ENCODE measurements around the gene CRIP2.

CRIP2 gene

DNA sequence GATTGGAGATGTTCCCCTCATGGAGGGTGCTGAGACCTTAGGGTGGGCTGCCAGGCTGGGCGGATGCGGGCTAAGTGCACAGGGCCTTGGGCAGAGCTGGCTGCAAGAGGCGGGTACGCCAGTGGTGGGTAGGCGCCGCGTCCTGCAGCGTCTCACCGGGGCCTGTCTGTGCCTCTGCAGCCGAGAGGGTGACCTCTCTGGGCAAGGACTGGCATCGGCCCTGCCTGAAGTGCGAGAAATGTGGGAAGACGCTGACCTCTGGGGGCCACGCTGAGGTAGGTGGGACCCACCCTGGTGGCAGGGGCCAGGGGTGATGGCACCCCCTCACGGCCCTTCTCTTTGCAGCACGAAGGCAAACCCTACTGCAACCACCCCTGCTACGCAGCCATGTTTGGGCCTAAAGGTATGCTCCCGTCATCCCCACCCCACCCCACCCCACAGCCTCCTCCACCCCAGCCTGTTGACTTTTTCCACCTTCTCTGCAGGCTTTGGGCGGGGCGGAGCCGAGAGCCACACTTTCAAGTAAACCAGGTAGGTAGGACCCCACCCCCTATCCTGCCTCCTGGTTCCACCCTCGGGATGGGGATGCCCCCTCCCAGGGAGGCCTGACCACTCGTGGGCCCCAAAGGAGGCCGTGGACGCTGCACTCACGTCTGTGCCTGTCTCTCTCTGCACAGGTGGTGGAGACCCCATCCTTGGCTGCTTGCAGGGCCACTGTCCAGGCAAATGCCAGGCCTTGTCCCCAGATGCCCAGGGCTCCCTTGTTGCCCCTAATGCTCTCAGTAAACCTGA, 13.6 kb downstream of the CRIP2 start:
- no peak for DNase-seq (ENCODE audit: low read depth)

DNA sequence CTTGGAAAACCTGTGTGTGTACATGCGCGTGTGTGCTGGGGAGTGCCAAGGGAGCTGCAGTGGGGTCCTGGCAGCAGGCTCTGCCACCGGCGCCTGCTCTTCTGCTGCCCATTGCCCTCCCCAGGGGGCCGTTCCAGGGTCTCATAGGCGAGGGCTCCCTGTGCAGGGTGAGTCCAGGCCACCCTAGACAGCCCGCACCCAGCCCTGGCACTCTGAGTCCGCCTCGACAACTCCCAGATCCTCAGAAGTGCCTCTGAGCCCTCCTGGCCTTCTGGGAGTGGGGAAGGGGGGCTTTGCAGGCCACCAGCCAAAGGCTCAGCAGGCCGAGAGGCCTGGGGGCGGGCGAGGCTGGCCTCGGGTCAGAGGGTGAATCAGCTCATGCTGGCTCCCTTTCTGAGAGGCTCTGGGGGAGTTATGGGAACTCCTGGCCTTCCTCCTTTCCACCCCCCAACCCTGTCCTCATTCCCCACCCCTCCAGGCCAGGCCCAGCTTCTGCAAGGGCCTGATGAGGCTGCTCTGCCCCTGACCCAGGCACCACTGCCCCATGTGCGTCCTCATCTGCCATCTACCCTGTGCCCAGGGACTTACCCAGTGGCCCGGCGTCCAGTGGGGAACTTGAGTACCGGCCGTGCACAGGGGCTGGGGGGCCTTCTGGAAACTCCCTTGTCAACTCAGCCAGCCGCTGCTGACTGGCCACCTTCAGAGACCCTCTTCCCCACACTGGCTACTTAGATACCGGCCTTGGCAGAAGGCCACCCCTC, 14.3 kb downstream of the CRIP2 start:
- no peak for DNase-seq (ENCODE audit: low read depth)

DNA sequence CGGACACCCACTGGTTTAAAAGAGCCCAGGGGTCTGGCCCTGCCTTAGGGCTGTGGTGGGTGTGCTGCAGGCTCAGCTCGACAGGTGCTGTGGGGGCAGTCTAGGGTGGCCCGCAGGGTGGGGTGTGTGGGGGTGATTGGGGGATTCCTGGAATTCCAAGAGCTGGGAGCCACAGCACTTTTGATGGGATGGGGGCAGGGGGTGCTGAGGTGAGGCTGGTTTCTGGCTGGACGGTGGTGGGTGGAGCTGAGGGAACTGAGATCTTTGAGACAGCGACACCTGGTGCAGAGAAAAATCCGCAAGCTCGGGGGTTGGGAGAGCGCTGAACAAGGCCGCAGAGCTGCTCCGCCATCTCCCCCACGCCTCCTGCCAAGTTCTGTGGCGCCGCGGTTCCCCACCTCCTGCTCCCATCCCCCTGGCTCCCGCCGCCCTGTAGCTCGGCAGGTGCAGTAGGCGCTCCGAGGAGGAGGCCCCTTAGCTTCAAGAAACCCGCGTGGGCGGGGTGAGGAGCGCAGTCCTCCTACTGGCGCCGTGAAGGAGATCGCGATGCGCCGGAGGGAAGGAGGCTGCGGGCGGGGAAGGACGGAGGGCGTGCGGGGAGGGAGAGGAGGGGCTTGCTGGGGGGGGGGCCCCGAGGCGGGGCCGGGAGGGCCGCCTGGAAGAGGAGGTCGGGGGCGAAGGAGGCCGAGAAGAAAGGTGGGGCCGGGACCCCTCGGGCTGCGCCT, 15.1 kb downstream of the CRIP2 start:
- peak; percentile 74 for DNase-seq (ENCODE audit: low read depth)

DNA sequence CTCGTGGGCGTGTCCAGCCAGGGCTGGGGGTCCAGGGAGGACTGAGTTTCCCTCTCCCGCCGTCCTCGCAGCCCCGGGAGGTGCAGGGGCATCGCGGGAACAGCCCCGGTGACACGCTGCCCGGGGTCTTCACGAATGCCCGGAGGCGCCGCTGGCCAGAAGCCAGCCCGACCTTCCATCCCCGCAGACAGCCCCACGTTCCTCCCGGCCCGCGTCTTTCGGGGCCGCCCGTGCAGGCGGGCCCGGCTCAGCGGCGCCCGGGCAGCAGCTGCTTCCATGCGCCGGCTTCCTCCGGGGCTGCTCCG, 15.6 kb downstream of the CRIP2 start:
- no peak for DNase-seq (ENCODE audit: low read depth)

DNA sequence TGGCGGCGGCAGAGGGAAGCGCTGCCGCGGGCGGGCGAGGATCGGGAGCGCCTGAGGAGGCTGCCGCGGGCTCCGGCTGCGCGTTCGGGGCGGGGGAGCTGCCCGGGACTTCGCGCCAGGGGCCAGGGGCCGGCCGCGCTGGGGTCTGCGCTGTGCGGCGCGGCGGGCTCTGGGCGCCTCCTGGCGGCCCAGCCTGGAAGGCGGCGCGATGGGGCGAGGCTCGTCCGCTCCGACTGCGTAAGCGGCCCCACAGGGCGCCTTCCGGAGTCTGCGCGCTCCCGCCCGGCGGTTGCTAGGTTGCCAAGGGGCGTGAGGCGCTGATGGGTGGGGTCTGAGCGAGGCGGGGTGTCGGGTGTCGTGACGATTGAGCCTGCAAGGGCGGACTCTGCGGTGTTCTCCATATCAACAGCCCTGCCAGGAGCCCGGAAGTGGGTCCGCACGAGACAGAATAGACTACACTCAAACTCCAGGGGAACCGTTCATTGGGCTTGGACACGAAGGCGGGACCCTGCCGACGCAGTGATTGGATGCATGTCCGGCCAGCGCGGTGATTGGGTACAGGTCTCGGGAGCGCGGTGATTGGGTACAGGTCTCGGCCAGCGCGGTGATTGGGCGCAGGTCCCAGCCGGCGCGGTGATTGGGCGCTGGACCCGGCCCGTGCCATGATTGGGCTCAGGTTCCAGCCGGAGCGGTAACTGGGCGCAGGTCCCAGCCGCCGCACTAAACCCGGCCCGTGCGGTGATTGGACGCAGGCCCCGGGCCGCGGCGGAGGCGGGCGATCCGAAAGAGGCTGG, 16.1 kb downstream of the CRIP2 start, which contains the start of gene TEDC1:
TEDC1 (plus strand) TSS at position 675 of the 794 bp plus-strand sequence. CDS start 130 bp downstream, outside the sequence.
- DNase-seq (ENCODE audit: low read depth) = peak; percentile 99

DNA sequence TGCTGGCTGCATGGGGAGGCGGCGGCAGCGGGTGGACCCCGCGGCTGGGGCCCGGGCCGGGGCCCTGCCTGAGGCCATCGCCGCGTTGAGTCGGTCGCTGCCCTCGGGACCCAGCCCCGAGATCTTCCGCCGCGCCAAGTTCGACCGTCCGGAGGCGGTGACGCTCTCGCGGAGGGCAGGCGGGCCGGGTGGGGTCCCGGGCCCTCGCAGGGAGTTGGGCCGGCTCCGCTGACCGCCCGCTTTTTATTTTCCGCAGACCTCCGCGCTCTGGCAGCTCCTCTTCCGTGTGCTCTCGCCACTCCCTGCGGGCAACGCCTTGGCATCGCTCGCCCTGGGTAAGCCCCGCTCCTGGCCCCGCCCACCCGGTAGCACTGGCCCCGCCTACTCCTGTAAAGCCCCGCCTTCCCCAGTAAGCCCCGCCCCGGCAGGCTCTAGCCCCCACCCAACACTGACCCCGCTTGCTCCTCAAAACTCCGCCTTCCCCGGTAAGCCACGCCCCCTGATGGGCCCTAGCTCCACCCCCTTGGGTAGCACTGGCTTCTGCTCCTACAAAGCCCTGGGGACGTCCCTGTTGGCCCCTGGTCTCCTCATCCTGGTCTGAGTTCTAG, 16.8 kb downstream of the CRIP2 start:
- peak; percentile 75 for DNase-seq (ENCODE audit: low read depth)

DNA sequence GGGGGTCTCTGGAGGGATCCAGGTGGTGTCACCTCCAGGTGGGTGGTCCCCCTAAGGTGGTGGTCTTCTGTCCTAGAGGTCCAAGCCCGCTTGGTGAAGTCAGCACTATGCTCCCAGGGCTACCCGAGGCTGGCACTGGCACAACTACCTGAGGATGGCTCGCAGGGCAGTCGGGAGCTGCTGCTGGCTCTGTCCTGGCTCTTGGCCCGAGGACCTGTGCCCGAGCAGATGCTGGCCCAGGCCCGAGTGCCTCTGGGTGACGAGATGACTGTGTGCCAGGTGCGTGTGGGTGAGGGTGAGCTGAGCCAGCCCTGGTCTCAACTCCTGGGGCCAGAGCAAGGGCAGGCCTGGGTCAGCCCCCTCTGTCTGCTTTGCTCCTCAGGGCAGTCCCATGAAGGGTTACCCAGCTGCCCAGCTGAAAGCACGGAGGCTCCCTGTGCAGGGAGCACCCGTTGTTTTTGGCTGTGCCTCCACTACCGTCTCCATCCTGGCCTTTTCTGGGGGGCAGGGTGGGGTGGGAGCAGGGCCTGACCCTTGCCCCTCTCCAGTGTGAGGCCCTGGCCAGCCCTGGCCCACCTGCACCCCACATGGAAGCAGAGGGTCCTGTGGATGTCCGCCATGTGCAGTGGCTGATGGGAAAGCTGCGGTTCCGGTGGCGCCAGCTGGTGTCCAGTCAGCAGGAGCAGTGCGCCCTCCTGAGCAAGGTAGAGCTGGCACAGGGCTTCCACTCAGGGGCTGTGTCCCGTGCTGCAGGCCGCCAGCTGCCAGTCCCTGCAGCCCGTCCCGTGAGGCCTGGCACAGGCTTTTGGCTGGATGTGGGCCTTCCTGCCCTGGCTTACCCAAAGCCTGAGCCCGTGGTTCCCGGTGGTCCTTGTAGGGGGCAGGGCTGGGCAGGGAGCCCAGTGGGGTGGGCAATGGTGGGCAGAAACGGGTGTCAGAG, 17.7 kb downstream of the CRIP2 start:
- no peak for DNase-seq (ENCODE audit: low read depth)

DNA sequence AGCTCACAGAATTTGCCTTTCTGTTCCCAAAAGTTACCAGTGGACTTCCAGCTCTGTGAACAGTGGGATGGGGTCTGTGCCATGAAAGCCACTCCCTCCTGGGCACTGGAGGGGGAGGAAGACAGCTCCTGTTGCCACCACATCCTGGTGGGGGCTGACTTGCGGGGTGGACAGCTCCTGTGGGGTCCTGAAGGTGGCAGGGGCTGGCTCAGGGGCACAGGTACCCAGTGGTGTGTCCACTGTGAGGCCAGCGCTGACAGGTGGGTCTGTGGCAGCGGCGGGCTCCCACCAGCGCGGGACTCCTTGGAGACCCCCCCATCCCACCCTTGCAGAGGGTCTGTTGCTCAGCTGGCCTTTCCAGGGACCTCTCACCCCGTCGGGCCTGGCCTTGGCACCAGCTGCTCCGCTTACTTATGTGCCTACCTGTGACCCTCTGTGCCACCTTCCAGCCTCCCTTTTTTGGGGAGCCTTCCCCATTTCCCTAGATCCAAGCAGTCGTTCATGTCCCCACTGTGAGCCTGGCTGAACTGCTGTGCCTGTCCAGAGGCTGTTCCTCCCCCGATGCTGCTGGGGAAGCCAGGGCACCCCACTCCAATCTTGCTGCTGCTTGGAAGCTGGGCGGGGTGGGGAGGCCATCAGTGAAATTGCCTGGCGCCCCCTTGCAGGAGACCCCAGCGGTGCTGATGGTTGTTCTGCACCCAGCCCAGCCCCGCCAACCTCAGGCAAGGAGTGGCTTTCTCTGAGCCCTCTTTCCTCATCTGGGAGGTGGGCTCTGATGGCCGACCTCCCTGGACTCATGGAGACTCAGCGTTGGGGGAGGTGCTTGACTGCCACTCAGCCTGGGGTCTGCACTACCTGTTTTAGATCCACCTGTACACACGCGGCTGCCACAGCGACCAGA, 18.6 kb downstream of the CRIP2 start:
- no peak for DNase-seq (ENCODE audit: low read depth)

DNA sequence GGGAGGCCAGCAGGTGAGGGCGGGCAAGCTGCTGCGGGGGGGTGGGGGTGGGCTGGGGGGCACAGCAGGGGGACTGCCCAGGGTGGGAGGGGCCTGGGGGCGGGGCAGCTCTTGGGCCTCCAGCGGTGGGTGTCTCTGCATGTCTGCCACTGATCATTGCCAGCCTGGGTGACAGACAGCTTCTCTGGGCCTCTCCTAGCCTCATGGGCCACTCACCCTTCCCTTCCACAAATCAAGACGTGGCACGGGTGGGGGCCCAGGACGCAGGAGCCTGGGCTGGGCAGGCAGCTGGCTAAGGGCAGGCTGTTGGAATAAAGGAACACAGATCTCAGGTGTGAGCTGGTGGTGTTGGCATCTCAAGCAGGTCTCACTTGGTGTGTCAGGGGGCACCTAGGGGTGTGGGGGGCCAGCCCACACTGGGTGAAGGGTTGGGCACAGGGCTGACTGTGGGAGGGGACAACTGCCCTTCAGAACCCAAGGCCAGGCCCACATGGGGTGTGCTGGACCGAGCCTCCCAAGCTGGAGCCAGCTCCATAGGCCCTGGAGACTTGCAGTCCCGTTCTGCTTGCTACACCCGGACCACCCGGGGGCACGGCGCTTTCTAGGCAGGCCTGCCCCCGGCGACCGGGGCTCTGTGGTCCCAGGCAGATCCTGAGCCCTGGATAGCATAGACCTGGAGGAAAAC, 19.4 kb downstream of the CRIP2 start:
- no peak for DNase-seq (ENCODE audit: low read depth)

DNA sequence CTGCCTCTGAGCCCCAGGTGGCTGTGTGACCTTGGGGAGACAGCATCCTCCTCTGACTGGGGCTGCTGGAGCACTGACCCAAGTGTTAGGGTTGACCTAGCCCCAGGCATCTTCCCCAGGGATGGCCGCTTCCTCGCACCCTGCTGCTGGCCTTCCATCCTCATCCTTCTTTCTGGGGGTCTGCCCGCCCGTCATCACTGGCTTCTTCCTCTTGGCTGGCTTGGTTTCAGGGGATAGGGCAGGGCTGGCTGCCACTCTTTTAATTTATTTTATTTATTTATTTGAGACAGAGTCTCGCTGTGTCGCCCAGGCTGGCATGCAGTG, 19.9 kb downstream of the CRIP2 start:
- no peak for DNase-seq (ENCODE audit: low read depth)

DNA sequence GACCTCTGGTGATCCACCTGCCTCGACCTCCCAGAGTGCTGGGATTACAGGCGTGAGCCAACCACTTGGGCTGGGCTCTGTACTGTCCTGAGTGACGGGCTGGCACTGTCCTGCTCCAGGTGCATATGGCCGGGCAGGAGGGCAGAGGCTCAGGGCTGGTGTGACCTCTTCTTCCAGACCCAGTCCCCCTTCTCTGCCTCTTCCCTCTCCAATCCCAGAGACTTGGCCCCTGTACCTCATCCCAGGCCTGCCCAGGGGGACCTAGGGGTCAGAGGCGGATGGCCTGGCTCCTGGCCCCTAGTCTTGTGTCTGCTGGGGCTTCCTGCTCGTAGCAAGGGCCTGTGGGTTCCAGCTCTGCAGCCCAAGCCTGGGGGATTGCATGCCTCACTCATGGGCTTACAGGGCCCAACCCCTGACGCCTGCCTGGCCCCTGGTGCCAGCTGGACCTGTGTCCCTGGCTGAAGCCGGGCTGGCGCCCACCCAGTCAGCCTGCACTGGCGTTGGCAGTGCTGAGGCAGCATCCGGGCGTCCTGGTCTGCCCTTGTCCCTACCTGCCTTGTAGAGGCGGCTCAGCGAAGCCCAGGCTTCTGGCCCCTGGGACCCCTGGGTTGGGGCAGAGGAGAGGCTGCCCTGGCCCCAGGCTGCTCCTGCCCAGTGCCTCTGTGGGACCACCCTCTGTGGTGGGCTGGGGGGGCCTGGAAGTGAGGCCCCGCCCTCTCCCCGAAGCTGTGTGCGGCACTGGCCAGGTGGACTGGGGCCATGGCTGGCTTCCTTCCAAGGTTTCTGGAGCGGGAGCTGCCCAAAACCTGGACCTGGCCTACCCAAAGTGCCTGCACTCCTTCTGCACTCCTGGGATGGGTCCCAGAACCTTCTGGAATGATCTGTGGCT, 20.7 kb downstream of the CRIP2 start:
- DNase-seq (ENCODE audit: low read depth) = no peak

DNA sequence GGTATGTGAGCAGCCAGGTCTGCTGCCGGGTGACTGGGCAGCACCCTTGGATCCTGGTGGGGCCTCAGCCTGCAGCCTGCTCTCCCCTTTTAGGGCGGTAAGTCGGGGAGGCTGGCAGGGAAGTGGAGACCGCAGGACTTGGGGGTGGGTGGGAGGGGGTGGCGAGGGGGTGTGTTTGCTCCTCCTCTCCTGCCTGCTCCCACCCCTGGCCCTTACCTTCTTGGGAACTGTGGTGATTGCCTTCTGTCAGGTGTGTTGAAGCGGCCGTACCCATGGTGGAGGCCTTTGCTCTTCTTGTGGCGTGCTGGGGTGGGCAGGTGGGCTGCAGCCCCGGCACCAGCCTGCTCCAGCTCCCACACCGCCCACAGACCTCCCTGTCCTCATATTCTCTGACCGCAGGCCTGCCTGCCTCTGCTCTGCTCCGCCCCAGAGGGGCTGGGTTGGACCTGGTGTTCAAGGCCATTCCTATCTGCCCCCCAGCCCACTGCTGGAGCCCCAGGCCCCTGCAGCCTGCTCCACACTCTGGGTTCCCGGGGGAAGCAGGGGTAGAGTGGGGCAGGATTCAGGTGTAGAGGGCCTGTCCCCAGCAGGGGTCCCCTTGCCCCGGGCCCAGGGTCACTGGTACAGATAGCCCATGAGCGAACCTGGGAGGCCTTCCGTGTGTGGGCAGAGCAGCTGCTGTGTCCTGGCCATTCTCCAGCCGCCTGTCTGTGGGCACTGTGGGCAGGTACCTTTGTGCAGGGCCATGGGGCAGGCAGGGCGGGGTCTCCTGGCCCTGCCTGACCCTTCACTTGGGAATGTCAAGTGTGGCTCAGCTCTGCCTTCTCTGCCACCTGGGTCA, 21.6 kb downstream of the CRIP2 start:
- DNase-seq (ENCODE audit: low read depth) = no peak

DNA sequence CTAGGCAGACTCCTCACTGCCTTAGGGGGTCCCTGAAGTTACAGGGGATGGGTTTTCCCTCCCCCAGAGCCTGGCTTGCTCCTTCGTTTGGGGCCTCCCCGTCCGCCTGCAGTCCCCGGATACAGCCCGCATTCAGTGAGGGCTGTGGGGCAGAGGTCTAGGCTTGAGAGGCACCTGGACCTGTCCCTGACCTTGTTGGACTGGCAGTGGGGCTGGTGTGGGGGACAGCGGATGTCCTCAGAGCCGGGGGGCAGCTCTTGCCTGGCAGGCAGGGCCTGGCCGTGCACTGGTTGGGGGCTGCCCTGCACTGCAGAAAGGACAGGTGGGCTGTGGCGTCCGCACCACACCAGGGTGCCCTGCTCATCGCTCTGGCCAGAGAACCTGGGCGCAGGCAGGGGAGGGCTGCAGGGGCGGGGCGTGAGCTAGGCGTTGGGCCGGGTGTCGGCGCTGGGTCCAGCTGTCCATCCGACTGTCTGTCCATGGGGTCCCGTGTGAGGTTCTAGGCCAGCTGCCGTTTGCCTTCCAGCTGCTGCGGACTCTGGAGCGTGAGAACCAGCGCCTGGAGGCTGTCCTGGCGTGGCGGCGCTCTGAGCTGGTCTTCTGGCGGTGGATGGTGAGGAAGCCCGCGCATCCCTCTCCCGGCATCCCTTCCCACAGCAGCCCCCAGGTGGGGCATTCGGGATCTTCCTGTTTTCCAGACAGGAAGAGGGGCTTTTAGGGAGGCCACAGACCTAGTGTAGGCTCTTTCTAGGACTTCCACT, 22.4 kb downstream of the CRIP2 start:
- DNase-seq (ENCODE audit: low read depth) = no peak

DNA sequence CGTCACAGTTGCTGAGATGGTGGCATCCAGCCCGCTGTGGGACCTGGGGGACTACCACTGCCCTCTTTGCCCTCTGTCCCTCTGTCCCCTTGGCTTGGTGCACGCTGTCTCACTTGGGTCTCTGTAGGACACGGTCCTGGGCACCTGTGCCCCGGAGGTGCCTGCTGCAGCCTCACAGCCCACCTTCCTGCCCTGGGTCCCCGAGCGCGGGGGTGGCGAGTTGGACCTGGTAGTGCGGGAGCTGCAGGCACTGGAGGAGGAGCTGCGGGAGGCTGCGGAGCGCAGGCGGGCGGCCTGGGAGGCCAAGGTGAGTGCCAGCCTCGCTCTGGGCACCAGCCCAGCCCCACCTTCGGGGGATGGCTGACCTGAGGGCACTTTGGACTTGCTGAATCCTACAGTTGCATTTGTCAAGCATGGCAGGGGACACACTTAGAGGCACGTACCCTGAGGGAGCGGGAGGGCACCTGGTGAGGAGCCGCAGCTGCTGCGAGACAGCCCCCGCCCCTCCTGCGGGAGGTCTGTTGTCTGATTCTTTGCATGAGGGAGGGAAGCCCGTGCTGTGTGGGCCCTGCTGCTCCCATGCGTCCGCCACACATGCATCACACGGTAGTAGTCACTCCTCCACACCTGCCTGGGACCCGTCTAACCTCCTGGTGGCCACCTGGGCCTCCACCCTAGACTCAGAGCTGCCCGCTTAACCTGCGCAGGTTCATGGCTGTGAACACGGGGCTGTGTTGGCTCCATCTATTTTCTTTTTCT, 23.2 kb downstream of the CRIP2 start:
- no peak for DNase-seq (ENCODE audit: low read depth)

DNA sequence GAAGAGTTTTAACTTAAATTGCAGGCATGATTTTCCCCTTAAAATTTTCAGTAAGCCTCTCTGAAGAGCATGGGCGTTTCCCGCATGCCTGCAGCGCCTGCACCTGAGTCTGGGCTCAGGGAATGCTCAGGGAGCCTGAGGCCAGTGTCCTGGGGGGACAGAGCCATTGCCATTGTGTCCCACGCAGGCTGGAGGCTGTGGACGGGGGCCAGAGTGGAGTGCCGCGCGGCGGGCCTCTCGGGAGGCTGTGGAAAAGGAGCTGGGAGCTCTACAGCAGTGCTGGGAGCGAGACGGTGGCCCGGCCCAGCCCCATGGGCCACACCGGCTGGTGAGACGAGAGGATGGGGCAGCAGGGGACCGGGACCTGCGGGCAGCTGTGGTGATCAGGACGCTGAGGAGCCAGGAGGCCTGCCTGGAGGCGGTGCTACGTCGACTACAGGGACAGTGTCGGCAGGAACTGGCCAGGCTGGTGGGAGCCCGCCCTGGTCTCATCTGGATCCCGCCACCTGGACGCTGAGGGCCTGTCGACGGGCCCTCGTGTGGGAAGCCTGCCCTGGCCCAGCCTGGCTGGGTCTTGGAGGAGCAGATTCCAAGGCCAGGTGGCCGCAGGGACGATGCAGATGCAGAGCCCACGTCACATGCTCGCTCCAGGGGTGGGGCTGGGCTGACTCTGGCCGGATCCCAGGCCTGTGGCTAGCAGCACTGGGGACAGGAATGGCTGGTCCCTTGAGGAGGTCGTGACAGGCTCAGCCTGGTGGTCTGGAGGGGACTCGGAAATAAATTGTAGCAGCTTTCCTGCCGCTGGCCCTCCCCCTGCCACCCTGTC, 24.0 kb downstream of the CRIP2 start:
- no peak for DNase-seq (ENCODE audit: low read depth)
